Activated CD8-positive, alpha-beta memory T cell treated with anti-CD3 and anti-CD28 coated beads, Interleukin-2, amount 50 U/mL, for 4 hours (primary cell): ENCODE results near the gene GNPDA1.

Source experiments
- DNase-seq: peaks from one replicate; pipeline ENCODE4 v3.0.0-alpha.2; 2020

Gene GNPDA1

GRCh38 chr5:141951332-141951781 is 61.5 kb downstream of the GNPDA1 start:
- peak; percentile 39 for DNase-seq
